GM18526 (cell line): ENCODE results near the gene MISFA.
A peak's percentile ranks its signal among the peaks of the same experiment; 100 is the strongest.

Source experiments
- POLR2A ChIP-seq: IDR thresholded peaks from 3 replicates; pipeline ENCODE4 v1.6.1; 2011; ENCODE audit not compliant: insufficient read length; ENCODE audit errors: extremely low read depth

Gene MISFA

GRCh38 chr11:18612394-18612793 is 12.8 kb downstream of the MISFA start:
- no peak for TF ChIP-seq POLR2A

GRCh38 chr11:18614667-18615066 is 15.1 kb downstream of the MISFA start:
- no peak for TF ChIP-seq POLR2A

- no peak for TF ChIP-seq POLR2A
These were observed 16.2 kb downstream of the MISFA start for GRCh38 chr11:18615628-18616392.

DNA sequence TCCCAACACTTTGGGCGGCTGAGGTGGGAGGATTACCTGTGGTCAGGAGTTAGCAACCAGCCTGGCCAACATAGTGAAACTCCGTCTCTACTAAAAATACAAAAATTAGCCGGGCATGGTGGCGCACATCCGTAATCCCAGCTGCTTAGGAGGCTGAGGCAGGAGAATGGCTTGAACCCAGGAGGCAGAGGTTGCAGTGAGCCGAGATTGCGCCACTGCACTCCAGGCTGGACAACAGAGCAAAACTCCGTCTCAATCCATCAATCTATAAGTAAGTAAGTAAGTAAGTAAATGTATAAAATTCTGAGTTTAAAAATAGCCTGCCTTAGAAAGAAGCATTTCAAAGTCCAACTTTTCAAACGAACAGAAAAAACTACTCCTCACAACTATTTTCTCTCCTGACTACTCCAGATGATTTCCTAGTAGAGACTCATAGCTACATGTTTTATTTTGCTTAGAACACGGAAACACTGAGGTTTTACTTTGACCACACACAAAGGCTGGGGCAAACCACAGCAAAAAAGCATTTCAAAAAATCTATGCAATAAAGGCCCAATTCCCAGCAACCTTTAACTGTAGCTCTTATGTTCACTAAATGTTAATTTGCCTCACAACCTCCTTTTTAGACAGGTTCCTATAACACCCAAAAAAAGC is 18.2 kb downstream of the MISFA start:
- TF ChIP-seq POLR2A, result no peak

DNA sequence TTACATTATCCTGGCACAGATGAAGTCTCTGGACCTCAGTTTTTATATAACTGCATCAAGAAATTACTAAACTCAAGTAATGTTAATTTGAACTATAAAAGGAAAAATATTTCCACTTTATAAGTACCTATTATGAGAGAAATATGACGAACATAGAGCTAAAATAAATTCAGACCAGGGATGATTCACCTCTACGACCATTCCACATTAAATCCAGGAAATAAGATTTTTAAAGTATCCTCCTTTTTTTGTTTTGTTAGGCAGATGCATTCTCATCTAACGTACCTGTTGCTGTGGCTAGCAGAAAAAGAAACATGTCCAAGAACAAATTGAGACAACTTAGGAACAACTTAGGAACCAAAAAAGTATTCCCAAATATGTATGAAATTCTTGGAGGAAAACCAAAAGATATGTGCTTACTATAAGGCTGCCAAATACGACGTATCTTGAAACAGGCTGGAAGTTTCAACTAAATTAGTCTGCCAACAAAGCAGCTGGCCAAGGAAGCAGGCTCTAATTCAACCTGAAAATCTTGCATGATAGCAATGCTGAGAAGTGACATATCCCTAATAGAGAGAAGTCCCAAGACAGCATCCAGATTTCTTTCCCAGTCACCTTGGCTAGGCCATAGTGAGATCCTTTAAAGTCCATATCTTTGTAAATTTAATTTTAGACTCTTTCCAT is 18.9 kb downstream of the MISFA start:
- no peak for TF ChIP-seq POLR2A

DNA sequence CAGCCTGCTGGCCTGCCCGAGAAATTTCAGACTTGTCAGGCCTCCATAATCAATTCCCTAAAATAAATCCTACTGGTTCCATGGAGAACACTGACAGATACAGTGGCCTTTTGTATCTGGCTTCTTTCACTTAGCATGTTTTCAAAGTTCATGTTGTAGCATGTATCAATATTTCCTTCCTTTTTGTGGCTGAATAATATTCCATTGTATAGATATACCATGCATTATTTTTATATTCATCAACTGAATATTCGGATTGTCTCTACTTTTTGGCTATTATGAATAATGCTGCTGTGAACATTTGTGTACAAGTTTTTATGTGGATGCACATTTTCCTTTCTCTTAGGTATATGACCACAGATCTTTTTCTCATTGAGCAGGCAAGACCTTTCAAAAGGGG is 24.1 kb downstream of the MISFA start:
- TF ChIP-seq POLR2A, result no peak

DNA sequence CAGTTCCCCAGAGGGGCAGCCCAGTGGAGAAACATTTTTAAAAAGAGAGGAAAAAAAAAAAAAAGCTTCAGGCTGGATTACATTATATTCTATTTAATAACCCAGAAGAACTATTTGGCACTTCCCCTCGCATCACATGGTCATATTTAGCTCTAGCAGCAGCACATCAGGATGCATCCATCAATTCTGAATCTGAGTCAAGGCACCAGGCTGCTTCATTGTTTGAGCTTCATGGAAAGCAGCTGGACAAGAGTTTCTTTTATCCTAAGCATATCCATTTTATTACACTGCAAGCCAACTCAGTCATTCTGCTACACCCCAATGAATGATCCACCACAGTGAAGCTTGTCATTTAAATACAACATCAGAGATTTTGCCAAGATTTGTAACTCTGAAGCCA is 24.6 kb downstream of the MISFA start:
- TF ChIP-seq POLR2A, result no peak

GRCh38 chr11:18632841-18633240 is 33.3 kb downstream of the MISFA start:
- TF ChIP-seq POLR2A, result no peak

- TF ChIP-seq POLR2A, result peak; percentile 50
These were observed 33.9 kb downstream of the MISFA start for GRCh38 chr11:18633256-18634139.

DNA sequence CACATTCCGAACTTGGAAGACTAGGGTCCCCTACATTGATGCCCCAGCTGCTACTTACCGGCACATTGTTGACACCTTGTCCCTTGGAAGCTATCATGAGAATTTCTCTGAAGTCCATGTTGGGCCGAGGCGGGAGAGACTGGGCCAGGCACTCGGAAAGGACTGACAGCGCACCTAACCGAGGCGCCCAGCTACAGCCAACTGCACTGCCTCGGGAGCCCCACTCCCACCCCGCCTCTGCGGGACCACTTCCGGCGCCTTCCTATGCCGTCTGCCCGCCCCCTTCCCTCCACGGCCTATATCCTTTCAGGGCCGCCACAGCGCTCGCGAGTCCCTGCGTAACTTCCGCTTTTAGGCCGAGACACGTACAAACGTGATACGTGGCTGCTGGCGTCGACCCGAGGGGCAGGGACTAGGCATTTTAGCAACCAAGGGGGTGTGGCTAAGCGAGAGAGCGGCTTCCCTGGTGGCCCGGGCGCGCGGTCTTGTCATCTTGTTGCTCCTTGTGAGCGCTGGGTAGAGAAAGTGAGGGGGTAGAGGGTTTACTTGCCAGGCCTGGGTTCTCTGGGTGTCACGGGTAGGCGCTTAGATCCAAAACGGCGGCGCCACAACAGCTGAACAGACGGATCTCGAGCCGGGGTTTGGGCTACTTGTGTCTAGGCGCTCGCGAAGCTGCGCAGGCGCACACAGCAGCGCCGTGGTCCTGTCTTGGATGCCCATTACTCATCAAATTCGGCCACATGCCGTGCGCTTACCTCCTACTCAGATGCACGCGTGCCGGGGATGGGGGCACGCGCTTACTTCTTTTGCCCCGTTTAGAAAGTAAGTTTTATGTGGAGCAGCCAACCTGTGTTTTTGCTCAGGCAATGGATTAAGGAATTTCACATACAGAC is 34.8 kb downstream of the MISFA start, which contains the start of gene SPTY2D1:
Gene SPTY2D1, minus strand, starts transcription at position 203 of the 893 bp plus-strand sequence. Its CDS starts 85 bp downstream, at position 118.
- TF ChIP-seq POLR2A, result peak; percentile 95

- TF ChIP-seq POLR2A, result no peak
These were observed 42.1 kb downstream of the MISFA start for GRCh38 chr11:18641677-18642076.

DNA sequence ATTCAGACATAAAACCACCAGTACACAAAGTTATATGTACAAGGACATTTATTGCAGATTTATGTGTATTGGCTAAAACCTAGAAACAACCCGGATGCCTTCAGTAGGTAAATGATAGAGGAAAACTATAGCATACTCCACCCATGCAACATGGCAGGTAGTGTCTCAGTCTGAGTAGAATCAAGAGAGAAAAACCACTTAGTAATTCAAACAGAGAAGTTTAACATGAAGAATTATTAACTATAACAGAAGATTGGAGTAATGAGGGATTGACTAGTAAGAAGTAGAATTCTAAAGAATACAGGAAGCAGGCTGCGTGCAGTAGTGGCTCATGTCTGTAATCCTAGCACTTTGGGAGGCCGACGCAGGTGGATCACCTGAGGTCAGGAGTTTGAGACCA is 50.8 kb downstream of the MISFA start:
- TF ChIP-seq POLR2A, result no peak

GRCh38 chr11:18650859-18651557 is 51.4 kb downstream of the MISFA start:
- TF ChIP-seq POLR2A, result no peak
